ENCODE results near the gene SUGP1.

SUGP1 gene

GRCh38 chr19:19270749-19271571 is 49.3 kb downstream of the SUGP1 start:
- Histone ChIP-seq H3K4me1 (ENCODE audit: low read length) (no peaks in the 10 kb centered on the region), H3K4me3 (ENCODE audit: low read length) (no peak overlapping the region), H3K79me2 (ENCODE audit: low read length) (no peaks in the 10 kb centered on the region), H2AFZ (ENCODE audit: low read depth, low read length) (no peak overlapping the region), H3K9ac (ENCODE audit: low read length) (no peak overlapping the region), H3K9me3 (ENCODE audit: insufficient read depth, low read length) (no peaks in the 10 kb centered on the region), H4K20me1 (ENCODE audit: insufficient read depth, low read length) (no peaks in the 10 kb centered on the region), H3K36me3 (replicated peaks; ENCODE audit: low read depth, low read length) (peaks cover 2% of the 10 kb centered on the region), H3K27me3 (ENCODE audit: low read depth, low read length) (no peaks in the 10 kb centered on the region), H3K4me2 (ENCODE audit: low read length) (no peak overlapping the region), H3K27ac (ENCODE audit: low read length) (no peak overlapping the region)
- TF ChIP-seq EZH2phosphoT487 (IDR thresholded peaks at IDR 0.05; ENCODE audit: low read depth) = no peak
- no peak for TF ChIP-seq CTCF (IDR thresholded peaks at IDR 0.05; ENCODE audit: low read depth, low read length)

GRCh38 chr19:19269952-19270694 is 50.2 kb downstream of the SUGP1 start:
- no peaks in the 10 kb centered on the region for H3K4me1 ChIP-seq (ENCODE audit: low read length)
- no peak for TF ChIP-seq CTCF (IDR thresholded peaks at IDR 0.05; ENCODE audit: low read depth, low read length)
- TF ChIP-seq EZH2phosphoT487 (IDR thresholded peaks at IDR 0.05; ENCODE audit: low read depth) = no peak
- H3K9ac ChIP-seq (ENCODE audit: low read length) = no peak overlapping the region
- no peaks in the 10 kb centered on the region for H3K27me3 ChIP-seq (ENCODE audit: low read depth, low read length)
- H4K20me1 ChIP-seq (ENCODE audit: insufficient read depth, low read length) = no peaks in the 10 kb centered on the region
- no peaks in the 10 kb centered on the region for H3K79me2 ChIP-seq (ENCODE audit: low read length)
- H3K4me2 ChIP-seq (ENCODE audit: low read length) = no peak overlapping the region
- H3K4me3 ChIP-seq (ENCODE audit: low read length) = no peak overlapping the region
- H3K9me3 ChIP-seq (ENCODE audit: insufficient read depth, low read length) = no peaks in the 10 kb centered on the region
- H3K27ac ChIP-seq (ENCODE audit: low read length) = no peak overlapping the region
- H3K36me3 ChIP-seq (replicated peaks; ENCODE audit: low read depth, low read length) = no peaks in the 10 kb centered on the region
- no peak overlapping the region for H2AFZ ChIP-seq (ENCODE audit: low read depth, low read length)

GRCh38 chr19:19268453-19269385 is 51.6 kb downstream of the SUGP1 start:
- no peaks in the 10 kb centered on the region for H3K27me3 ChIP-seq (ENCODE audit: low read depth, low read length)
- H3K4me1 ChIP-seq (ENCODE audit: low read length) = no peaks in the 10 kb centered on the region
- no peak overlapping the region for H2AFZ ChIP-seq (ENCODE audit: low read depth, low read length)
- no peak overlapping the region for H3K4me2 ChIP-seq (ENCODE audit: low read length)
- H3K9me3 ChIP-seq (ENCODE audit: insufficient read depth, low read length) = no peaks in the 10 kb centered on the region
- TF ChIP-seq EZH2phosphoT487 (IDR thresholded peaks at IDR 0.05; ENCODE audit: low read depth) = no peak
- no peaks in the 10 kb centered on the region for H3K79me2 ChIP-seq (ENCODE audit: low read length)
- no peak overlapping the region for H3K27ac ChIP-seq (ENCODE audit: low read length)
- H3K9ac ChIP-seq (ENCODE audit: low read length) = no peak overlapping the region
- H3K36me3 ChIP-seq (replicated peaks; ENCODE audit: low read depth, low read length) = no peaks in the 10 kb centered on the region
- no peaks in the 10 kb centered on the region for H4K20me1 ChIP-seq (ENCODE audit: insufficient read depth, low read length)
- no peak overlapping the region for H3K4me3 ChIP-seq (ENCODE audit: low read length)

- Histone ChIP-seq H4K20me1 (ENCODE audit: insufficient read depth, low read length) (no peaks in the 10 kb centered on the region), H3K4me1 (ENCODE audit: low read length) (no peaks in the 10 kb centered on the region), H3K27ac (ENCODE audit: low read length) (no peak overlapping the region), H3K9me3 (ENCODE audit: insufficient read depth, low read length) (no peaks in the 10 kb centered on the region), H3K4me3 (ENCODE audit: low read length) (no peak overlapping the region), H3K36me3 (replicated peaks; ENCODE audit: low read depth, low read length) (no peaks in the 10 kb centered on the region), H3K4me2 (ENCODE audit: low read length) (no peak overlapping the region), H3K27me3 (ENCODE audit: low read depth, low read length) (no peaks in the 10 kb centered on the region), H2AFZ (ENCODE audit: low read depth, low read length) (no peak overlapping the region), H3K9ac (ENCODE audit: low read length) (no peak overlapping the region), H3K79me2 (ENCODE audit: low read length) (no peaks in the 10 kb centered on the region)
- no peak for TF ChIP-seq CTCF (IDR thresholded peaks at IDR 0.05; ENCODE audit: low read depth, low read length)
- no peak for TF ChIP-seq EZH2phosphoT487 (IDR thresholded peaks at IDR 0.05; ENCODE audit: low read depth)
Observed at GRCh38 chr19:19267305-19267704, 53.0 kb downstream of the SUGP1 start.

All from OCI-LY3 (cell line).